ENCODE results near the gene MUC15. TPM values are rescaled to one million over a fixed set of nuclear protein-coding genes. Genes with fewer than 3 reads are reported as not detected.
A peak's percentile ranks its signal among the peaks of the same experiment; 100 is the strongest.

MUC15 gene
- total and polyA plus RNA-seq, 7 donors: not detected

GRCh38 chr11:26572770-26573402 lies 823 bp upstream of the MUC15 start:
- no peak for TF ChIP-seq CTCF (IDR thresholded peaks at IDR 0.05)
- no peak for TF ChIP-seq EP300 (IDR thresholded peaks at IDR 0.05)
- no peak for TF ChIP-seq POLR2AphosphoS5 (IDR thresholded peaks at IDR 0.05)
- Histone ChIP-seq H3K27me3 (no peaks in the 10 kb centered on the region), H3K27ac (peak overlapping the region in 1 of 4 donors; percentile 15), H3K9me3 (no peaks in the 10 kb centered on the region), H3K4me3 (no peak overlapping the region), H3K36me3 (no peaks in the 10 kb centered on the region), H3K4me1 (no peaks in the 10 kb centered on the region)
- 86 to 89% methylated on average over 11 of the region's 11 CpGs for WGBS, 2 donors
- intact Hi-C loops (cut with DNase I): no loop called here
- DNase-seq: no peak

GRCh38 chr11:26569646-26570045 lies 2.4 kb downstream of the MUC15 start:
- intact Hi-C loops (cut with DNase I): no loop called here
- Histone ChIP-seq H3K4me3 (no peak overlapping the region), H3K27me3 (no peaks in the 10 kb centered on the region), H3K36me3 (no peaks in the 10 kb centered on the region), H3K27ac (no peak overlapping the region), H3K9me3 (no peaks in the 10 kb centered on the region), H3K4me1 (no peaks in the 10 kb centered on the region)
- WGBS, 2 donors: 58 to 69% methylated on average over 2 of the region's 2 CpGs
- TF ChIP-seq EP300 (IDR thresholded peaks at IDR 0.05) (no peak), POLR2AphosphoS5 (IDR thresholded peaks at IDR 0.05) (no peak), POLR2A (IDR thresholded peaks at IDR 0.05) (no peak), CTCF (IDR thresholded peaks at IDR 0.05) (no peak)
- no peak for DNase-seq

GRCh38 chr11:26558190-26558589 lies 13.9 kb downstream of the MUC15 start:
- H3K9me3 ChIP-seq: no peaks in the 10 kb centered on the region
- TF ChIP-seq CTCF (IDR thresholded peaks at IDR 0.05): no peak
- no peak overlapping the region for H3K27ac ChIP-seq
- H3K27me3 ChIP-seq: no peaks in the 10 kb centered on the region
- H3K4me1 ChIP-seq: no peaks in the 10 kb centered on the region
- no peak for DNase-seq
- 53 to 64% methylated on average over 4 of the region's 4 CpGs for WGBS, 2 donors
- H3K4me3 ChIP-seq: no peak overlapping the region
- intact Hi-C loops (cut with DNase I): no loop called here
- no peaks in the 10 kb centered on the region for H3K36me3 ChIP-seq

GRCh38 chr11:26557666-26558065 lies 14.4 kb downstream of the MUC15 start:
- H3K27me3 ChIP-seq: no peaks in the 10 kb centered on the region
- H3K4me3 ChIP-seq: no peak overlapping the region
- H3K4me1 ChIP-seq: no peaks in the 10 kb centered on the region
- intact Hi-C loops (cut with DNase I): no loop called here
- no peaks in the 10 kb centered on the region for H3K36me3 ChIP-seq
- no peak for DNase-seq
- 55 to 66% methylated on average over 3 of the region's 3 CpGs for WGBS, 2 donors
- TF ChIP-seq CTCF (IDR thresholded peaks at IDR 0.05) (no peak), POLR2AphosphoS5 (IDR thresholded peaks at IDR 0.05) (no peak), POLR2A (IDR thresholded peaks at IDR 0.05) (no peak), EP300 (IDR thresholded peaks at IDR 0.05) (no peak)
- no peak overlapping the region for H3K27ac ChIP-seq
- H3K9me3 ChIP-seq: no peaks in the 10 kb centered on the region

- Histone ChIP-seq H3K27me3 (no peaks in the 10 kb centered on the region), H3K4me1 (no peaks in the 10 kb centered on the region), H3K27ac (no peak overlapping the region), H3K9me3 (no peaks in the 10 kb centered on the region), H3K4me3 (no peak overlapping the region), H3K36me3 (no peaks in the 10 kb centered on the region)
- intact Hi-C loops (cut with DNase I): no loop called here
- TF ChIP-seq POLR2AphosphoS5 (IDR thresholded peaks at IDR 0.05) (no peak), CTCF (IDR thresholded peaks at IDR 0.05) (no peak)
- no peak for DNase-seq
- WGBS, 2 donors: 35 to 64% methylated on average over 1 of the region's 1 CpG
Observed at GRCh38 chr11:26556582-26556981, 15.5 kb downstream of the MUC15 start.

Measured in sigmoid colon (tissue), 7 donors.